Measurements from ENCODE around the gene ZP4.
"Not testable (repeated sequence)": the region's sequence is repeated elsewhere in the genome, so short reads cannot be mapped to it uniquely, and the experiment has no call there.

The ZP4 gene

GRCh38 chr1:237863234-237863633 is 27.5 kb downstream of the ZP4 start:
- no peaks in the 10 kb centered on the region for H3K9me3 Mint-ChIP-seq
- H3K4me3 Mint-ChIP-seq: no peak overlapping the region
- no peak overlapping the region for H3K27ac Mint-ChIP-seq
- H3K4me1 Mint-ChIP-seq: peaks cover 15% of the 10 kb centered on the region
- DNase-seq: no peak
- no peaks in the 10 kb centered on the region for H3K36me3 Mint-ChIP-seq (ENCODE audit: low read depth)
- peaks cover 3% of the 10 kb centered on the region for H3K27me3 Mint-ChIP-seq (ENCODE audit: low read depth, poor library complexity)
- TF ChIP-seq CTCF (IDR thresholded peaks at IDR 0.05): no peak

- Mint-ChIP-seq H3K4me1 (peaks cover 8% of the 10 kb centered on the region), H3K27ac (no peak overlapping the region), H3K4me3 (no peak overlapping the region), H3K36me3 (ENCODE audit: low read depth) (no peaks in the 10 kb centered on the region), H3K27me3 (ENCODE audit: low read depth, poor library complexity) (peaks cover 7% of the 10 kb centered on the region), H3K9me3 (no peaks in the 10 kb centered on the region)
- DNase-seq: no peak
- TF ChIP-seq CTCF (IDR thresholded peaks at IDR 0.05): no peak
These were observed 28.8 kb downstream of the ZP4 start for GRCh38 chr1:237861944-237862343.

- Mint-ChIP-seq H3K27ac (no peak overlapping the region), H3K4me3 (no peak overlapping the region), H3K27me3 (ENCODE audit: low read depth, poor library complexity) (peaks cover 8% of the 10 kb centered on the region), H3K9me3 (no peaks in the 10 kb centered on the region), H3K36me3 (ENCODE audit: low read depth) (no peaks in the 10 kb centered on the region), H3K4me1 (no peaks in the 10 kb centered on the region)
- TF ChIP-seq CTCF (IDR thresholded peaks at IDR 0.05): no peak
- DNase-seq: no peak
These were observed 31.7 kb downstream of the ZP4 start for GRCh38 chr1:237858992-237859391.

- Mint-ChIP-seq H3K27ac (no peak overlapping the region), H3K27me3 (ENCODE audit: low read depth, poor library complexity) (peaks cover 12% of the 10 kb centered on the region), H3K4me3 (no peak overlapping the region), H3K36me3 (ENCODE audit: low read depth) (no peaks in the 10 kb centered on the region), H3K9me3 (no peaks in the 10 kb centered on the region), H3K4me1 (no peaks in the 10 kb centered on the region)
- no peak for DNase-seq
- no peak for TF ChIP-seq CTCF (IDR thresholded peaks at IDR 0.05)
These were observed 33.3 kb downstream of the ZP4 start for GRCh38 chr1:237857455-237857854.

- Mint-ChIP-seq H3K36me3 (ENCODE audit: low read depth) (no peaks in the 10 kb centered on the region), H3K4me3 (no peak overlapping the region), H3K27me3 (ENCODE audit: low read depth, poor library complexity) (peaks cover 8% of the 10 kb centered on the region), H3K9me3 (no peaks in the 10 kb centered on the region), H3K4me1 (no peaks in the 10 kb centered on the region), H3K27ac (no peak overlapping the region)
- no peak for DNase-seq
- no peak for TF ChIP-seq CTCF (IDR thresholded peaks at IDR 0.05)
These were observed 38.4 kb downstream of the ZP4 start for GRCh38 chr1:237852342-237852741.

- peak; percentile 78 for DNase-seq
- Mint-ChIP-seq H3K27ac (no peak overlapping the region), H3K4me1 (no peaks in the 10 kb centered on the region), H3K4me3 (no peak overlapping the region), H3K27me3 (ENCODE audit: low read depth, poor library complexity) (peaks cover 4% of the 10 kb centered on the region), H3K9me3 (no peaks in the 10 kb centered on the region), H3K36me3 (ENCODE audit: low read depth) (no peaks in the 10 kb centered on the region)
- TF ChIP-seq CTCF (IDR thresholded peaks at IDR 0.05): peak; percentile 73
These were observed 39.4 kb downstream of the ZP4 start for GRCh38 chr1:237851210-237851845.

- not testable (repeated sequence) for H3K4me1 Mint-ChIP-seq; H3K36me3 Mint-ChIP-seq (ENCODE audit: low read depth); H3K27ac Mint-ChIP-seq; H3K4me3 Mint-ChIP-seq; DNase-seq; H3K27me3 Mint-ChIP-seq (ENCODE audit: low read depth, poor library complexity)
- peaks cover 21% of the 10 kb centered on the region for H3K9me3 Mint-ChIP-seq
These were observed 47.2 kb downstream of the ZP4 start for GRCh38 chr1:237843516-237843915.
